Activated CD8-positive, alpha-beta memory T cell treated with anti-CD3 and anti-CD28 coated beads for 36 hours (primary cell): Measurements from ENCODE around the gene RAB40B. TPM values are rescaled to one million over a fixed set of nuclear protein-coding genes. Genes with fewer than 3 reads are reported as not detected.

Experiments used
- CTCF ChIA-PET: fragments of 350-600 bp; sonication (Branson Sonifier 250); formaldehyde crosslinking; loops from one replicate; lab custom pipeline; 2021; ENCODE audit warnings: antibody characterized with exemption; lab: Charles Lee
- POLR2A ChIA-PET: fragments of 350-600 bp; sonication (Branson Sonifier 250); formaldehyde crosslinking; loops from one replicate; lab custom pipeline; 2021; ENCODE audit warnings: antibody characterized with exemption; lab: Charles Lee
- total RNA-seq, 2 experiments: library from RNA; stranded (reverse); gene quantifications; one replicate each; pipeline ENCODE4 v1.2.3, GENCODE V29; 2021

The RAB40B gene
- total RNA-seq, 2 experiments from 2014 or later = 1.7 to 2.4 TPM

DNA sequence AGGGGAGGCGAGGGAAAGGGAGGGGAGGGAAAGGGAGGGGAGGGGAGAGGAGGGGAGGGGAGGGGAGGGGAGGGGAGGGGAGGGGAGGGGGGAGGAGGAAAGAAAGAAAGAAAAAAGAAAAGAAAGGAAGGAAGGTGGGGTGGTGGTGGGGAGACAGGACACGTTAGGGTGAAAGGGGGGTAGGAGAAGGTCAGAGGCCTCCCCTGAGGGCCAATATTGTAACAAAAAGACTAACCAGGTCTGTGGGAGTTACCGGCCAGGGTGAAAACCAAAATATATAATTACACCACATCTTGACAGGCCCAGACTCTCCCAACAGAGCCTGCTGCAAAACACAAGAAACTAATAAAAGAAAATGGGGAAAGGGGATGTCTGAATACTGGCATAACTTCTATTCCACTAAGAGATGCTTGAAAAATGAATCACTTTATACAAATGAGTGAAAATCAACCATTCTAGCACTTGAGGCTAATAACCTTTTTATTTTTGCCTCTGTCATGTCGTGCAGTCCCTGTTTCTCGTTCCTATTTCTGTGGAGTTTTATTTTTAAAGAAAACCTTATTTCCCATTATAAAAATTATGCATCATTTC is 60.2 kb downstream of the RAB40B start:
- CTCF ChIA-PET = no interaction called here
- POLR2A ChIA-PET = no interaction called here

DNA sequence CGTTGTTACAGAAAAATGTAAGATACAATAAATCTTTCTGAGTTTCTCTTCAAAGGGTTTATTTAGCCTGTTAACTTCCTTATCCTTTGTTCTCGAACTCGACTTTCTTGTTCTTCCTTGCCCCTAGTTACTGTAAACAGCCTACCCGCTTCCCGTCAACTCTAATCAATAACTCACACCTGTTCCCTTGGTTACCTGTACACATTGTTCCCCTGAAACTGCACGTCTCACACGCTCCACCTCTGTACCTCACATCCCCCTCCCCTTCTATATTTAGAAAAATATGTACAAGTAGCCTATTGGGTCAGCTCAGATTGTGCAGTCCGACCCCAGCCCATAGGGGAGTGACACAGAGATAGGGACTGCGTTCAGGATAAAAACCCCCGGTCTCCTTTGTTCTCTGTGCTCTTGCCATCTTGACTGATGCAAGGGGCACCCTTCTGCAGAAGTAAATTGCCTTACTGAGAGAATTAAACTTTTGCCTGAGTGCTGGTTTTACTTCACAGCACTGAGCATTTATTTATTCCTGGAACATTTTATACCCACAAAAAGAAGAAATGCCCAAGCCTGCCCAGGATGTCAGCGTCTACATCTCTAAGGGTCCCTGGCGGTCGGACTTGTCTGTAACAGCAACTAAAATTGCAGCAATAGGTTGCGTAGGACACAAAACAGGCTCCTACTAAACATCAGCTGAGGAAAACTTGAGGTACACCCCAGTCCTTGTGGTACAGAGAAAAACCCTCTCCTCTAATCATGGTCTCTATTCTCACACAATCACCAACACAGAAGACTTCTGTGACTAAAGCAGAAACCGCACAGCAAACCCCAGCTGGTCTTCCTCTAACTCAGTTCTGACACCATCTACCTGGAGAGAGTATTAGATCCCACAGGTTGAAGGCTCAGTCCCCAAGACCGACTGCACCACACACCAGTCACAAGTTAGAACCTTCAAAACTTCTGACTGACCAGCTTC is 61.6 kb downstream of the RAB40B start:
- CTCF ChIA-PET = no interaction called here
- POLR2A ChIA-PET = no interaction called here

DNA sequence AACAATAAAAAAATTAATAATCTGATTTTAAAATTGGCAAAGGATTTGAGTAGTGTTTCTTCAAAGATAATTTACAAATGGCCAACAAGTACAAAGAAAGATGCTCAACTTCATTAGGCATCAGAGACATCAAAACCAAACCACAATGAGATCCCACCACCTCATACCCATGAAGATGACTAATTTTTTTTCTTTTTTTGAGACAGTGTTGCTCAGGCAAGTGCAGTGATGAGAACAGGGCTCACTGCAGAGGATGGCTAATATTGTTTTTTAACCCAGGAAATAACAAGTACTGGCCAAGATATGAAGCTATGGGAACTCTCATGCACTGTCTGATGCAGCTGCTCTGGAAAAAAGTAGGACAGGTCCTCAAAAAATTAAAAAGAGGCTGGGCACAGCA is 65.2 kb downstream of the RAB40B start:
- POLR2A ChIA-PET = no interaction called here
- CTCF ChIA-PET = no interaction called here

DNA sequence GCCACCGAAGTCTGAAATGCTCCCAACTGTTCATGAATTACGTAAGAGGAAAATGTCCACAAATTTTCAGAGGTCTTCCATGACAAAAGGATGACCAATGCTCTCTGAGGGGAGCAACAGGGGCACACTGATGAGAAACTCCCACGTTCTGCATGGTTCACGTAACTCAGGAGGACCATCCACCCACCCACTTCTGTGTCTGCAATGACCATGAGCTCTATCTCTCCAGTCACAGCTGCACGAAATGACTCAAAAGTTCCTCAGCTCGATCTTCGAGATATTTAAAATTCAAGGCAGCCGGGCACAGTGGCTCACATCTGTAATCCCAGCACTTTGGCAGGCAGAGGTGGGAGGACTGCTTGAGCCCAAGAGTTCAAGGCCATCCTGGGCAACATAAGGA is 66.0 kb downstream of the RAB40B start:
- POLR2A ChIA-PET = no interaction called here
- CTCF ChIA-PET = interaction anchor here (0.7 kb wide), 1 partner anchor 20 kb away, joined by 3 read pairs; no protein-coding TSS in a partner anchor

DNA sequence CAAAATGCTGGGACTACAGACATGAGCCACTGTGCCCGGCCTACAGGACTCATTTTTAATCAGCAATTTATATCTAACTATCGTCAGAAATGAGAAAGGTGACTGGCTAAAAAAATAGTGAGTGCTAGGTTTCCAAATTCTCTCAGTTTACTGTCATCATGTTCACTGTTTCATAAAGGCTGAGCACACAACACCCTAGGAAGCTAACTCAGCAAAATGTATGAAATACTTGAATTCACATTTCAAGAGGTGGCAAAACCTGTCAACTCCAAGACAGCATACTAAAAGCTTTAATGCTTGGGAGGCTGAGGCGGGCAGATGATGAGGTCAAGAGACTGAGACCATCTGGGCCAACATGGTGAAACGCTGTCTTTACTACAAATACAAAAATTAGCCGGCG is 67.0 kb downstream of the RAB40B start:
- POLR2A ChIA-PET = no interaction called here
- CTCF ChIA-PET = no interaction called here

DNA sequence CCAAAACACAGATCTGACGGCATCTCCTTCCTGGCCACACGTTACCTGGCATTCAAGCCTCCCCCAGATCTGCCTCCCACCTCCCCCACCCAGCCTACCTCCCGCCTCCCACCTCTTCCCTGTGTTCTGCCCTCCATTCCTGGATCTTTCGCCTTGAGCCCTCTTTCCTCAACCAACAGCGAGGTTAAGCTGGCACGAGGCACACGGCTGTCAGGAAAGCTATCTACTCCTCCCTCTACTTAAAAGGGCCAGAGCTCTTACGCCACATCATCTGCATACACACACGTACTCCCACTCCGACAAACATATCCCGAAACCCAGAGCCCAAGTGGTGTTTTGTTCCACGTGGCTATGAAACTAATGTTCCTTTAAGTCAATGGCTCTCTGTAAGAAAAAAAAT is 68.3 kb downstream of the RAB40B start:
- ChIA-PET POLR2A (interaction anchor here (0.5 kb wide), 1 partner anchor 19 kb away, joined by 7 read pairs; no protein-coding TSS in a partner anchor), CTCF (no interaction called here)

GRCh38 chr17:82629748-82630147 is 68.8 kb downstream of the RAB40B start:
- CTCF ChIA-PET = interaction anchor here (1.1 kb wide), 1 partner anchor 31 kb away, joined by 3 read pairs; no protein-coding TSS in a partner anchor
- POLR2A ChIA-PET = no interaction called here

DNA sequence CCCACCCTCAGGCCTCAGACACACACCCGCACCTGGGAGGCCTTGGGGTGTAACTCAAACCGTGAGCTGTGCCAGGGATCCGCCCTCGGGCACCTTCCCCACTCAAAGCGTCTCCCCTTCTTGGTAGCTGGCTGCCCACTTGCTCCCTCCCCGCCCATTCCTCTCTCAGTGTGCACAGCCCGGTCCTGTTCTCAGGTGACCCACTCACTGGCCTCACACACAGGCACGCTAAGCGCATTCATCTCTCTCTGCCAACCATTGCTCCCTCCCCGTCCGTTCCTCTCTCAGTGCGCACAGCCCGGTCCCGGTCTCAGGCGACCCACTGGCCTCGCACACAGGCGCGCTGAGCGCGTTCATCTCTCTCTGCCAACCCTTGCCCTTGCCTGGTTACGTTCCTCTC is 71.1 kb downstream of the RAB40B start:
- POLR2A ChIA-PET = no interaction called here
- CTCF ChIA-PET = no interaction called here

- ChIA-PET CTCF (no interaction called here), POLR2A (no interaction called here)
These were observed 74.8 kb downstream of the RAB40B start for GRCh38 chr17:82623707-82624106.

DNA sequence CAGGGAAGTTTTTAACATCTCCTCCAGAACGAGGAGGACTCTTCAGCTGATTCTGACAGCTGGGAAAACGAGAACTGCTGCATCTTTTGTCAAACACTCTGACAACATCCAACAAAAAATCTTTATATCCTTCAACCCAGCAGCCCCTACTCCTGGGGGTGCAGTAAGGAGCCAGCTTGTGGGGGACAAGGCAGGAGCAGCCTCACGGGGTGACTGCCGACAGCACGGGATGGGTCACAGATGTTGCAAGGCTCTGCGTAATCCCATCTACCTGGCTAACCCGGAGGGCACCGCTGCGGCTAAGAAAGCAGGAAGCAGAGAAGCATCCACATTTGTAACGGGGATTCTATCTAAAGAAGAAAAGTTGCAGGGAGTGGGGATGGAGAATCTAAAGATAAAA is 78.9 kb downstream of the RAB40B start:
- ChIA-PET CTCF (no interaction called here), POLR2A (no interaction called here)

- ChIA-PET POLR2A (no interaction called here), CTCF (no interaction called here)
These were observed 79.3 kb downstream of the RAB40B start for GRCh38 chr17:82619211-82619610.

GRCh38 chr17:82616021-82616711 is 82.3 kb downstream of the RAB40B start:
- CTCF ChIA-PET = no interaction called here
- POLR2A ChIA-PET = no interaction called here

DNA sequence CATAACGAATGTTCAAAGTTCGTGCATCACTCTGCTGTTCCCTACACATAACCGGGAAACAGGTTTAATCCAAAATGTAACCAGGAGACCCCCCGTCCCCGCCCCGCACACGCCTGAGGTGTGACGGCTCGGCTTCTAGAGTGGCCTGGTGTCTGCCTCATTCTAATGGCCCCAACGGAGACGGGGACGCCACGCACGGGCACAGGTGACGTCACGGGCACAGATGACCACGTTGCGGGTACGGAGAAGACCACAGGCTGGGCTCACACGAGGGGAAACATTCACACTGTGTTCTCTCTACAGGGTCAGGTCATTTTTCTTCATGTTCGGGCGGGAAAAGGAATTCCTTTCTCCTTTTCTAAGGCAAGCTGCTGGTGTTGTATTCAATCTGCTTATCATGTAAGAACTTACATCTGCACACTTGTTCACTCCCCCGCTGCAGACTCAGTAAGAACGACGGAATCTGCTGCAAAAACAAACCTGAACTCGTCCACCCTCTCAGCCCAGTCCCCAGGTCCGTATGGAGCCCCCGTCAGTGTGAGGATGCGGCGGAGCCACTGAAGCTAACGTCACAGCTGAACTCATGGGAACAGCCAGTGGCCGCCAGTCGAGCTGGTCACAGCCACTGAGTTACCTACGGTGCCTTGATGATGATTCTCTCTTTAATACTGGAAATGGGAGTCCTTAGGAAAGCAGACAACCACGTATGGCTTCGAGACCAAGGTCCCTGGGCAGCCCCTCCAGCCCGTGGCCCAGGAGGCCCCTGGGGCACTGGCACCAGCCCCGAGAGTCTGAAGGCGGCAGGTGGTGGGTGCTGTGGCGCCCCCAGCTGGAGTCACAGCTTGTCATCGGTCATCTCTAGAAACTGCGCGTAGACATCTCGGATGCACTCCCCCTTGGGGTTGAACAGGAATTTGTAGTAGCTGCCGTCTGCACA is 83.1 kb downstream of the RAB40B start:
- CTCF ChIA-PET = no interaction called here

DNA sequence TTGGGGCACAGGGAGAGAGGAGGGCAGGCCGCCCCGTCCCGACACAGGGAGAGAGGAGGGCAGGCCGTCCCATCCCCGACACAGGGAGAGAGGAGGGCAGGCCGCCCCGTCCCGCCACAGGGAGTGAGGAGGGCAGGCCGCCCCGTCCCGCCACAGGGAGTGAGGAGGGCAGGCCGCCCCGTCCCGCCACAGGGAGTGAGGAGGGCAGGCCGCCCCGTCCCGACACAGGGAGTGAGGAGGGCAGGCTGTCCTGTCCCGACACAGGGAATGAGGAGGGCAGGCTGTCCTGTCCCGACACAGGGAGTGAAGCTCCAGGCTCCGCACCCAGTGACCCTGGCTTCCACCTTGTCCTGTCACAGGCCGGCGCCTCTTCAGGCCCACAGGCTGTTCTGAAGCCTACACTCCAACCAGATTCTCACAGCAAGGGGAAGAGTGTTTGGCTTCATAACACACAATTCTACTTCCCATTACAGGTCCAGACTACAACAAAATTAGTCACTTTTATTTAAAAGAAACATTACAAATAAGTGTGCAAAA is 84.3 kb downstream of the RAB40B start:
- ChIA-PET CTCF (no interaction called here), POLR2A (no interaction called here)

More for the DNA sequence above, 83.1 kb downstream of the RAB40B start:
- POLR2A ChIA-PET = no interaction called here

- CTCF ChIA-PET = no interaction called here
- POLR2A ChIA-PET = no interaction called here
These were observed 85.0 kb downstream of the RAB40B start for GRCh38 chr17:82613283-82614094.

- POLR2A ChIA-PET = interaction anchor here (0.7 kb wide), 1 partner anchor 19 kb away, joined by 7 read pairs; no protein-coding TSS in a partner anchor
- CTCF ChIA-PET = no interaction called here
These were observed 87.1 kb downstream of the RAB40B start for GRCh38 chr17:82611140-82612058.

DNA sequence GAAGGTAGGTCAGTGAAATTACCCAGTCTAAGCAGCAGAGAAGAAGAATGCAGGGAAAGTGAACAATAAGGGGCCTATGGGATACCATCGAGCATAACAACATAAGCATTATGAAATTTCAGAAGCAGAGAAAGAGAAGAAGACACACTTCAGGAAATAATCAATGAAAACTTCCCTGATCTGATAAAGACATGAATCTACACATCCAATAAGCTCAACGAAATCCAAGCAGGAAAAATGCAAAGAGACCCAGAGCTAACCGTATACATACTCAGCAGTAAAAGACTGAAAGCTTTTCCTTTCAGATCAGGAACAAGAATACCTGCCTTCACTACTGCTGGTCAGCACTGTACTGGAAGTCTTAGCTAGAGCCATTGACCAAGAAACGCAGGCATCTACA is 88.8 kb downstream of the RAB40B start:
- POLR2A ChIA-PET = no interaction called here
- CTCF ChIA-PET = interaction anchor here (1.1 kb wide), 1 partner anchor 55 kb away, joined by 3 read pairs; no protein-coding TSS in a partner anchor
